ENCODE measurements around the gene KDM5A. TPM values are rescaled to one million over a fixed set of nuclear protein-coding genes. Genes with fewer than 3 reads are reported as not detected.

KDM5A gene
- total RNA-seq, 1 experiment from 2014 or later, result 56.9 TPM

DNA sequence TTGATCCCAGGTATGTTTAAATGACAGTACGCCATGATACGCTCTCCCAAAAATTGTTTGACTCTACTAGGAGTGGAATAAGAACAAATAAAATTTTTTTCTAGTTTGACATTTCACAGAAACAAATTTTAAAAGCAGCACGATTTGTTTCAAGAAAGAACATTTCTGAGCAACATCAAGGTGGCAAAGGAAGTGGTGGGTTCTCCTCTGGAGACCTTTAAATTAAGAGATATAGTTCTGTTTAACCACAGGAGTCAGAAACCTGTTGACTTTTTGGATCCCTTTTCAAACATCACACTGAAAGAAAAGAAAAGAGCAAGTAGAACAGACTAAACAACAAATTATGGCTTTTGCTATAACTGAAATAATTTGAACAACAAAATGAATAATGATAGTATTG, 124.0 kb downstream of the KDM5A start:
- Histone ChIP-seq H3K14ac (ENCODE audit: insufficient read depth, low read length) (no peak overlapping the region), H4K5ac (ENCODE audit: insufficient read length, low read depth, low read length) (no peak overlapping the region), H3T11ph (ENCODE audit: low read length) (no peak overlapping the region), H3K4ac (ENCODE audit: low read depth, low read length) (no peak overlapping the region), H3K9me3 (ENCODE audit: control insufficient read depth, low read depth, low read length) (no peaks in the 10 kb centered on the region), H3K4me1 (ENCODE audit: insufficient read depth, low read length) (no peaks in the 10 kb centered on the region), H4K20me1 (ENCODE audit: control insufficient read depth, insufficient read depth, insufficient read length) (no peaks in the 10 kb centered on the region), H4K91ac (ENCODE audit: insufficient read length, low read depth, low read length) (no peak overlapping the region), H3K79me1 (ENCODE audit: insufficient read depth, low read depth, low read length, poor library complexity, severe bottlenecking) (no peaks in the 10 kb centered on the region), H3K23me2 (ENCODE audit: insufficient read length, low read depth, low read length, poor library complexity, severe bottlenecking) (no peaks in the 10 kb centered on the region), H2BK20ac (ENCODE audit: low read depth, low read length, poor library complexity, severe bottlenecking) (no peak overlapping the region), H3K27me3 (ENCODE audit: insufficient read depth, low read length) (no peaks in the 10 kb centered on the region), H2BK15ac (ENCODE audit: low read depth, low read length) (no peak overlapping the region), H3K23ac (ENCODE audit: insufficient read length, low read depth, low read length) (no peak overlapping the region), H2BK5ac (ENCODE audit: insufficient read length, low read length) (no peak overlapping the region), H3K18ac (ENCODE audit: insufficient read length, low read depth, low read length) (no peak overlapping the region), H2AFZ (ENCODE audit: low read length) (no peak overlapping the region), H3K79me2 (ENCODE audit: insufficient read depth, low read length) (no peaks in the 10 kb centered on the region), H3K56ac (ENCODE audit: insufficient read length, low read depth, low read length) (no peak overlapping the region), H3K9ac (ENCODE audit: extremely low read depth, insufficient read length, low read length) (no peak overlapping the region), H2AK5ac (ENCODE audit: insufficient read length, low read length) (no peak overlapping the region), H2BK12ac (ENCODE audit: insufficient read length, low read depth, low read length) (no peak overlapping the region), H3K27ac (ENCODE audit: insufficient read length, low read depth, low read length) (no peak overlapping the region), H4K8ac (replicated peaks; ENCODE audit: insufficient read length, low read depth, low read length) (no peak overlapping the region), H2BK120ac (ENCODE audit: low read depth, low read length, poor library complexity, severe bottlenecking) (no peak overlapping the region), H3K4me2 (ENCODE audit: insufficient read depth, insufficient read length, low read length) (no peak overlapping the region)
- Mint-ChIP-seq H3K36me3 (ENCODE audit: insufficient read depth in 1 of 3, low read depth in 3 of 3) (no peaks in the 10 kb centered on the region), H3K4me3 (no peak overlapping the region), H3K27me3 (ENCODE audit: low read depth) (peaks cover 3% of the 10 kb centered on the region), H3K9me3 (peaks cover 0 to 2% of the 10 kb centered on the region in 2 experiments; a peak in 1 of 5 replicates), H3K27ac (no peak overlapping the region), H3K4me1 (peaks cover 4% of the 10 kb centered on the region in 2 experiments)
- TF ChIP-seq, protein P1, sequence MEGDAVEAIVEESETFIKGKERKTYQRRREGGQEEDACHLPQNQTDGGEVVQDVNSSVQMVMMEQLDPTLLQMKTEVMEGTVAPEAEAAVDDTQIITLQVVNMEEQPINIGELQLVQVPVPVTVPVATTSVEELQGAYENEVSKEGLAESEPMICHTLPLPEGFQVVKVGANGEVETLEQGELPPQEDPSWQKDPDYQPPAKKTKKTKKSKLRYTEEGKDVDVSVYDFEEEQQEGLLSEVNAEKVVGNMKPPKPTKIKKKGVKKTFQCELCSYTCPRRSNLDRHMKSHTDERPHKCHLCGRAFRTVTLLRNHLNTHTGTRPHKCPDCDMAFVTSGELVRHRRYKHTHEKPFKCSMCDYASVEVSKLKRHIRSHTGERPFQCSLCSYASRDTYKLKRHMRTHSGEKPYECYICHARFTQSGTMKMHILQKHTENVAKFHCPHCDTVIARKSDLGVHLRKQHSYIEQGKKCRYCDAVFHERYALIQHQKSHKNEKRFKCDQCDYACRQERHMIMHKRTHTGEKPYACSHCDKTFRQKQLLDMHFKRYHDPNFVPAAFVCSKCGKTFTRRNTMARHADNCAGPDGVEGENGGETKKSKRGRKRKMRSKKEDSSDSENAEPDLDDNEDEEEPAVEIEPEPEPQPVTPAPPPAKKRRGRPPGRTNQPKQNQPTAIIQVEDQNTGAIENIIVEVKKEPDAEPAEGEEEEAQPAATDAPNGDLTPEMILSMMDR (conservative IDR thresholded peaks at IDR 0.05), result no peak
- WGBS (ENCODE audit: extremely low coverage, insufficient read length, low lambda C conversion rate), result no CpG with 5 or more reads among the region's 3 CpGs
- DNase-seq, result no peak

Measured in H9 (cell line).